ENCODE results near the gene RABGAP1L.
"Not testable (repeated sequence)": the region's sequence is repeated elsewhere in the genome, so short reads cannot be mapped to it uniquely, and the experiment has no call there.

- TF ChIP-seq EZH2 (IDR thresholded peaks at IDR 0.05; ENCODE audit: borderline replicate concordance, control insufficient read depth, low read depth, low read length); ZBTB11 (CRISPR knock-in tag; IDR thresholded peaks at IDR 0.05); ZNF24 (IDR thresholded peaks at IDR 0.05); POLR2A (IDR thresholded peaks at IDR 0.05; ENCODE audit: low read depth, low read length); HDAC6 (IDR thresholded peaks at IDR 0.05; ENCODE audit: unreplicated experiment): not testable (repeated sequence)
- TF ChIP-seq, protein P1, sequence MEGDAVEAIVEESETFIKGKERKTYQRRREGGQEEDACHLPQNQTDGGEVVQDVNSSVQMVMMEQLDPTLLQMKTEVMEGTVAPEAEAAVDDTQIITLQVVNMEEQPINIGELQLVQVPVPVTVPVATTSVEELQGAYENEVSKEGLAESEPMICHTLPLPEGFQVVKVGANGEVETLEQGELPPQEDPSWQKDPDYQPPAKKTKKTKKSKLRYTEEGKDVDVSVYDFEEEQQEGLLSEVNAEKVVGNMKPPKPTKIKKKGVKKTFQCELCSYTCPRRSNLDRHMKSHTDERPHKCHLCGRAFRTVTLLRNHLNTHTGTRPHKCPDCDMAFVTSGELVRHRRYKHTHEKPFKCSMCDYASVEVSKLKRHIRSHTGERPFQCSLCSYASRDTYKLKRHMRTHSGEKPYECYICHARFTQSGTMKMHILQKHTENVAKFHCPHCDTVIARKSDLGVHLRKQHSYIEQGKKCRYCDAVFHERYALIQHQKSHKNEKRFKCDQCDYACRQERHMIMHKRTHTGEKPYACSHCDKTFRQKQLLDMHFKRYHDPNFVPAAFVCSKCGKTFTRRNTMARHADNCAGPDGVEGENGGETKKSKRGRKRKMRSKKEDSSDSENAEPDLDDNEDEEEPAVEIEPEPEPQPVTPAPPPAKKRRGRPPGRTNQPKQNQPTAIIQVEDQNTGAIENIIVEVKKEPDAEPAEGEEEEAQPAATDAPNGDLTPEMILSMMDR (IDR thresholded peaks at IDR 0.05 in 2 of 3, conservative IDR thresholded peaks at IDR 0.05 in 1 of 3; ENCODE audit: control insufficient read depth in 2 of 3, extremely low read depth in 1 of 3, insufficient read depth in 1 of 3, low read depth in 3 of 3, low read length in 3 of 3) = not testable (repeated sequence)
- TF ChIP-seq, protein P2, sequence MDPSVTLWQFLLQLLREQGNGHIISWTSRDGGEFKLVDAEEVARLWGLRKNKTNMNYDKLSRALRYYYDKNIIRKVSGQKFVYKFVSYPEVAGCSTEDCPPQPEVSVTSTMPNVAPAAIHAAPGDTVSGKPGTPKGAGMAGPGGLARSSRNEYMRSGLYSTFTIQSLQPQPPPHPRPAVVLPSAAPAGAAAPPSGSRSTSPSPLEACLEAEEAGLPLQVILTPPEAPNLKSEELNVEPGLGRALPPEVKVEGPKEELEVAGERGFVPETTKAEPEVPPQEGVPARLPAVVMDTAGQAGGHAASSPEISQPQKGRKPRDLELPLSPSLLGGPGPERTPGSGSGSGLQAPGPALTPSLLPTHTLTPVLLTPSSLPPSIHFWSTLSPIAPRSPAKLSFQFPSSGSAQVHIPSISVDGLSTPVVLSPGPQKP (IDR thresholded peaks at IDR 0.05; ENCODE audit: low read depth, low read length) = not testable (repeated sequence)
Measured at GRCh38 chr1:174320897-174321296, 161.6 kb downstream of the RABGAP1L start.

All from GM12878 (cell line).